Hematopoietic multipotent progenitor cell treated with erythropoietin and hydrocortisone succinate and interleukin-3 and kit ligand, for 4 days (in vitro differentiated cells): ENCODE data around the gene FGF21.

Source experiments
- DNase-seq: peaks from one replicate; pipeline ENCODE4 v3.0.0-alpha.2; 2015

FGF21 gene

GRCh38 chr19:48728911-48729664, 26.2 kb upstream of the FGF21 start:
- DNase-seq: no peak

DNA sequence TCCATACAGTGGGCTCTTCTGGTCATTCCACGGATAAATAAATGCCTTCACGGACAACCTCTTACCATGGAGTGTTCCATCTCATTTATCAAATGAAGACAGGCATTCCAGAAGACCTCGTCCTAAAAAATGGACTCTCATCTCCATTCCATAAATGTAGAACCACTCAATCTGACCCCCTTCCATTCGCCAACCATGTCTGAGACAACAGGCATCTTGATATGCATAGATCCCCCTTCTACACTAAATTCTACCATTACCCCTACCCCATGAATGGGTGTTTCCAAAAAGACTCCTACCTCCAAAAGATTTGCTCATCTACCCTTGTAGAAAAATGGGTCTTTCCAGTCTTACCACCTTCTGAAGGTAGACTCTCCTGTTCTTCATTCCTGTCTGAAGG, 23.9 kb upstream of the FGF21 start:
- DNase-seq: no peak

DNA sequence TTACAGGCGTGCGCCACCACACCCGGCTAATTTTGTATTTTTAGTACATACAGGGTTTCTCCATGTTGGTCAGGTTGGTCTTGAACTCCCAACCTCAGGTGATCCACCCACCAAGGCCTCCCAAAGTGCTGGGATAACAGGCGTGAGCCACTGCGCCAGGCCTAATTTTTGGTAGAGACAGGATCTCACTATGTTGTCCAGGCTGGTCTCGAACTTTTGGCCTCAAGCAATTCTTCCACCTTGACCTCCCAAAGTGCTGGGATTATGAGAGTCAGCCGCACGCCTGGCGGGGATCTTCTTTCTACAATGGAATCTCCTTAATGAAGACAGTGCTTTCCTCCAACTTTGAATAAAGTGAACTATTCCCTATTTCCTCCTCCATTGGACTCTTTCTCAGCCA, 20.7 kb upstream of the FGF21 start:
- no peak for DNase-seq

- DNase-seq: no peak
Measured at GRCh38 chr19:48735031-48735615, 20.2 kb upstream of the FGF21 start.

DNA sequence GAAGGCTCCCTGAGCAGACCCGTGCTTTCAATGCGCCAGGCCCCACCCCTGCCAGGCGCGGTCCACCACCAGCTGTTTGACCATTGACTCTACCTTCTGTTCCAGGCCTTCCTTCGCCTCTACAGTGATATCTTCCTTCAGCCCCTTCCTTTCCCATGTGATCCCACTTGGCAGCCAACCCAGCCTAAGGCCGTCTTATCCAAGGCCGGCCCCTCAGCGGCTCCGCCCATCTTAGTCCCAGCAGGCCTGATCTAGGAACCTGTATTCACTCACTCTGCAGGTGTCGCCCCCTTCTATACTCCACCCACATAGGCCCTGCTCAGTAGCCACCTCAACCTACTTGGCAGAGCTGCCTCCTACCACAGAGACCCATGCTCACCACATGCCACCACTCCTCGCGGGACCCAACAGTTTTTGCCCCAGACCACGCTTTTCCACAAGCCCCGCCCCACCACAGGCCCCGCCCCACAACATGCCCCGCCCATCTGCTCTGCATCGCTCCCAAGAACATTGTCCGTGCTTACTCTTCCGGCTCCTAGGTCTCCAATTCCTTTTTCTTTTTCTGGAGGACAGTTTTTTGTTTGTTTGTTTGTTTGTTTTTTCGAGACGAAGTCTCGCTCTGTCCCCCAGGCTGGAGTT, 17.8 kb upstream of the FGF21 start:
- DNase-seq: peak; percentile 47

- DNase-seq: peak; percentile 96
Measured at GRCh38 chr19:48738557-48739403, 16.5 kb upstream of the FGF21 start.

GRCh38 chr19:48739404-48740163, 15.7 kb upstream of the FGF21 start:
- no peak for DNase-seq

DNA sequence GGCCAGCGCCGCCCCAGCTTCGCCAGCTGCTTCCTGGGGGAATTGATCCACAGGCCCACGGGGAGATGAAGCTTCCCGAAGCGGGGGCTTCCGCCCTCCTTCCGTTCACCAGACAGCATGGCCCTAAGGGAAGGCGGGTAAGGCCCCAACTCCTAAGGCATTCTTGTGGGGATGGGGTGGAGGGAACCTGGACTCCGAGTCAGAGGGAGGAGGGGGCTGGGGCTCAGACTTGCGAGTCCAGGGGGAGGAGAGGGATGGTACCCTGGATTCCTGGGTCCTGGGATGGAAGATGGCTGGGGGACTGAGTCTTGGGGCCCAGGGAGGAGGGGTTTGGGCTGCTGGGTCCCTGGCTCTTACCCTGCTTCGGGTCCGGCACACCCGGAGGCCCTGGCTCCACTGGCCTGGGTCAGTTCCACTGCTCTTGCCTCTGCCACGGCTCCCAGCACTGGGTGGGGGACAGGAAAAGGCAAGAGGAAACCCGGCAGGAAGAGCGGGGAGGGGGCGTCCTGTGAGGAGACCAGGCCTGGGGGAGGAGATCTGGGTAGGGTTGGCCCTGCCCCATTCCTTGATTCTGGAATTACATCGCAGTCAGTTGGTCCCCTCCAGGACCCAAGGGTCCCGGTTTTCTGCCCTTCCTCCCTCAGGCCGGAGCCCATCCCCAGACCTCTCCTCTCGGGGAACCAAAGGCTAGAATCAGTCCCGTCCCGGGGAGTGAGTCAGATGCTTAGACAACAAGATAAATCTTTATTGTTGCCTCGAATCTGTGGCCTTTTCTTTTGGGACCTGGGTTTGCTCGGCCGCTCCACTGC, 15.0 kb upstream of the FGF21 start, which contains the start of gene RASIP1:
Gene RASIP1, minus strand, starts transcription at position 447 of the 809 bp plus-strand sequence. Its CDS starts 328 bp downstream, at position 119.
- no peak for DNase-seq

DNA sequence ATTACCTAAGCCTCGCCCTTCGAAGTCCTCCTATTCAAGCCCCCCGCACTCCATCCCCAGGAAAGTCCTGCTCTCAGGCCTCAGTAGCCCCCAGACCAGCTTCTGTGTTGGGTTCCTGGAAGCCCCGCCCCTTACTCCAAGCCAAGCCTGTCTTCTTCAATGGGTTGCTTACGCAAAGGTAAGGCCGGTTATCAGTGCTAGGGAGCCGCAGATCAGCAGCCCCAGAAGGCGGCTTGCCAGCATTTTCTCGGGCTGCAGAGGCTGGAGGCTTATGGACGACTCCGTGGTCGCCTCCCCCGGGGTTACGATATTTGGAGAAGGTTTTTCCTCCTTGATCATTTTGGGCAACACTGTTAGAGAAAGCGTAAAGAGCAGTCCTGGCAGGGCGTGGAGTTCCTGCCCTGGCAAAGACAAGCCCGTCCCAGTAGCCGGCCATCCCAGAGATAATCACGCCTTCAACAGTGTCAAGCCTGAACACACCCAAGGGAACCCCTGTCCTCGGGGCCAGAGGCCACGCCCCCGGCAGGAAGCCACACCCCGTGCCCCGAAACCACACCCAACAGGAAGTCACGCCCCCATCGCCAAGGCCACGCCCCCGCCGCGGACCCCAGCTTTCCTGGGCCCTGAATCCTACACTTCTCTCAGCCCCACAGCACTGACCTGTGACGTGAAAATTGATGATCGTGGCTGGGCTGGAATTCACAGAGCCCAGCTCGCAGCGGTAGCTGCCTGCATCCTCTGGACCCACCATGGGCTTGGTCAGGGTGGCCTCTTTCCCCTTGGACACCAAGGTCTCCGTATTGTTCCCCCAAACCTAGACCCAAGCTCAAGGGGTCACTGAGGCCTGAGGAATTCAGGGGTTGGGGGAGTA, 14.0 kb upstream of the FGF21 start:
- DNase-seq: peak; percentile 89

GRCh38 chr19:48742096-48742495, 13.2 kb upstream of the FGF21 start:
- DNase-seq: no peak

DNA sequence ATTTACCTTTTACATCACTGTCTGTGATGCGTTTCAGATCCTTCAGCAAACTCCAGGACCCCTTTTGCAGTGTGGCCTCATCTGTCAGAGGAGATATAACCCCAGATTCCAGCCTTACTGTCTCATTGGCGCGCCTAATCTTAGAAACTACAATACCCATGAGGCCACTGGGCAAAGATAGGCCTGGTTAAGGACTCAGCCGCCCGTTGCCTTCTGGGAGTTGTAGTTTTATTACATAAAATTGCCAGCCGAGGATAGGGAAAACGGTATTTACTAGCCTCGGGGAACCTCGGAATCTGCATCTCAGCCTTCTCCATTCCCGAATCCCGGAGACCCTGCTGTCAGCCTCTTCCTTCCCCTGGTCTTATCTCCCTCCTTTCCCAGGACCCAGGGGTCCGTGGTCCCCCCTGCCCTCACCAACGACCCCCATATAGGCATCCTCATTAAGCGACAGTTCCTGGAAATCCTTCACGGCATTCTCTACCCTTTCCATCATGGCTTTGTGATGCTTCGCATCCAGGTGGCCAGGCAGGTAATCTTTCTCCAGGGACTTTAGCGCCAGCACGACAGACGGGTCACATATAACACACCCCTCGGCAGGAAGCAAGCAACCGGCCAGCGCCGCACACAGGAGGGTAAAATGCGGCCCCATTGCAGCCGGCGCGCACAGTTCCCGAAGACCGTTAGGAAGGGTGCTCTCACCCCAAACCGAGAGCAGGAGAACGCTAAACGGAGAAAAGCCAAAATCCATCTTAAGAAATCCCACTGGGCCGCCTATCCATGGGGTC, 9.9 kb upstream of the FGF21 start:
- peak; percentile 93 for DNase-seq

- DNase-seq: no peak
Measured at GRCh38 chr19:48746110-48746509, 9.2 kb upstream of the FGF21 start.

- peak; percentile 94 for DNase-seq
Measured at GRCh38 chr19:48746738-48747575, 8.4 kb upstream of the FGF21 start, which contains the start of gene IZUMO1. IZUMO1 (minus strand) TSS chr19:48746909; CDS start chr19:48745859, 1,050 bp downstream.

DNA sequence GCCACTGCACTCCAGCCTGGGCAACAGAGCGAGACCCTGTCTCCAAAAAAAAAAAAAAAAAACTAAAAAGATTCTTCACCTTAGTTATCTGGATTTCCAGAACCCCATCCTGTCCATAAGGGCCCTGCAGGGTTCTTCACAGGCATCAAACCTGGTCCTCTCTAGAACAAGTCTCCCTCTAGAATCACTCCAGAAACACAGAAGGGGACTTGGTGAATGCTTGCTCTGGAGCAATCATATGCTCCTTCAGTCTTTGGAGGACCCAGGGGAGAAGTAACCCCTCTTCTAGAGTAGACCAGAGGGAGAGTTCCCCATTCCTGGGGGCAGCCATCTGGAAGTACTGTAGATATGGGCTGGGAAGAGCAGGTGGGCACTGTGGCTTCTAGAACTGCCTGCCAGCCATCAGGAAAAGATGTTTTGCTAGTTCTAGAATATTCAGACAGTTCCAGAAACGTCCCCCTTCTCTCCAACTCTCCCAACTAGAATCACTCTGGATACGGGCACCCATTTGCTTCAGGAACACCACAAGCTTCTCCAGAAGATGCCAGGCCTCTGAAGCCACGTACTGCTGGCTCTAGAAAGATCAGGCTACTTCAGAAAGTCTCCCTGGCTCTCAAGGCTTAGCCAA, 5.6 kb upstream of the FGF21 start:
- no peak for DNase-seq

DNA sequence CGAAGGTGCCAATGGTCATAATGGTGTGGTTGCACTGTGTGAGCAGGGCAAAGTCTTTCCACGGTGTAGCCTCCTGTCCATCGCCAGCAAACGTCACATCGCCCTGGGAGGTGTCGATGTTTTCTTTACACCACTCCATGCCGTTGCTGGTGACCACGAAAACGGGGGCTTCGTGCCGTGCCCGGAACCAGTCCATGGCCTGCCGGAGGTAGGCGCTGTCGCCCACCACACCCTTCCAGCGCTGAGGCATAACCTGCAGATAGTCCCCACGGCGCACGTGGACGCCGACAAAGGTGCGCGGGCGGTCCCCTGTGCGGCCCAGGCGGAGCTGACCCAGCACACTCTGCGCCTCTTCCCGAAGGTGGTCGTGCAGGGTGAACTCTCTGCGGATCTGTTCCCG, 5.0 kb upstream of the FGF21 start:
- DNase-seq: no peak

DNA sequence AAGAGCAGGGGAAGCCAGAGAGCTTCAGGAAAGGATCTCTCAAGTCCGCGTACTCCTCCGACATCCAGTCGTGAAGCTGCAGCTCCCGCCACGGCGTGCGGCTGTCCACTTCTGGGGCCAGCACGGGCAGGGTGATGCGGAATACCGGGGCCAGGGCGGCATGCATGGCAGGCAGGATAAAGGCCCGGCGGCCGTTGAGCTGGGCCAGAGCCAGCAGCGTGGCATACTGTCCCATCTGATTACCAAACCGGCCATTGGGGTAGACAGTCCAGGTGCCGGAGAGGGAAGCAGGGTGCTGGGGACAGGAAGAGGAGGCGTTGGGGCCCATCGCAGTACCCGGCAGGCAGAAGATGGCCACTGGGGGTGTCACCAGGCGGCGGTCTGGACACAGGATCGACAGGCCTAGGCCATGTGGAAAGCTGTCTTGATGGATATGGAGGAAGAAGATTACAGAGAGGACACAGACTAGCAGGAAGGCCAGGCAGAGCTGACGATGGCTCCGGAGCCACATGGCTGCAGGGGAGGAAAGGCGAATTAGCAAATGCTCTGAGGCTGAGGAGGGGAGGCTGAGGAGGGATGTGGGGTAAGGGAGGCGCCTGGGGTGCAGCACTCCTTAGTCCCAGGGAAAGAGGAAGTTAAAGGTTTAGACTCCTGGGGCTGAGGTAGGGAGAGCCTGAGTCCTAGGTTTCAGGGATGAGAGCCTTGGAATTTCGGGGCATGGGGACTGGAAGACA, 4.4 kb upstream of the FGF21 start:
- no peak for DNase-seq

GRCh38 chr19:48751845-48752495, 3.4 kb upstream of the FGF21 start:
- DNase-seq: peak; percentile 73
